Measurements from ENCODE around the gene AJAP1. TPM values are rescaled to one million over a fixed set of nuclear protein-coding genes. Genes with fewer than 3 reads are reported as not detected.

AJAP1 gene
- total and polyA plus RNA-seq, 9 donors: 1.2 to 20.8 (median 12.5) TPM

GRCh38 chr1:4627353-4627752 lies 27.1 kb upstream of the AJAP1 start:
- 77 to 80% (median 77%) methylated on average over 10 to 12 of the region's 12 CpGs for WGBS, 3 donors

DNA sequence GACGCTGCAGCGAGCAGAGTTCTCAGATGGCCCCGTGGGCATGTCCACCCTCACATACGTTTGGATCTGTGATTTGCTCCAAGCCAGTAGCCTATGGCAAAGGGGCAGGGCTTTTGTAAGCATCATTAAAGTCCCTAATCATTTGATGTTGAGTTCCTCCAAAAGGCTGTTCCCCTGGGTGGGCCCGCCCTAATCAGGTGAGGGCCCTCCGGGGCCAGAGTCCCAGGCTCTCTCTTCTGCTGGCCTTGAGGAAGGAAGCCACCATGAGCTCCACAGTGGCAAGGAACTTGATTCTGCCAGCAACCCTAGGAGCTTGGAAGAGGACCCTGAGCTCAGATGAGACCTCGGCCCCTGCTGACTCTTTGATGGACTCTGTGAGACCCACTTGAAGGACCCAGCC lies 25.4 kb upstream of the AJAP1 start:
- intact Hi-C loops (cut with DNase I): no loop called here
- no peak for DNase-seq
- Histone ChIP-seq H3K9me3 (peaks cover 0 to 6% of the 10 kb centered on the region in 2 donors), H3K27ac (no peak overlapping the region), H3K4me1 (ENCODE audit: insufficient read depth) (no peaks in the 10 kb centered on the region), H3K27me3 (no peaks in the 10 kb centered on the region), H3K36me3 (no peaks in the 10 kb centered on the region), H3K4me3 (no peak overlapping the region)
- 84 to 86% (median 85%) methylated on average over 7 of the region's 7 CpGs for WGBS, 3 donors
- TF ChIP-seq, protein P1, sequence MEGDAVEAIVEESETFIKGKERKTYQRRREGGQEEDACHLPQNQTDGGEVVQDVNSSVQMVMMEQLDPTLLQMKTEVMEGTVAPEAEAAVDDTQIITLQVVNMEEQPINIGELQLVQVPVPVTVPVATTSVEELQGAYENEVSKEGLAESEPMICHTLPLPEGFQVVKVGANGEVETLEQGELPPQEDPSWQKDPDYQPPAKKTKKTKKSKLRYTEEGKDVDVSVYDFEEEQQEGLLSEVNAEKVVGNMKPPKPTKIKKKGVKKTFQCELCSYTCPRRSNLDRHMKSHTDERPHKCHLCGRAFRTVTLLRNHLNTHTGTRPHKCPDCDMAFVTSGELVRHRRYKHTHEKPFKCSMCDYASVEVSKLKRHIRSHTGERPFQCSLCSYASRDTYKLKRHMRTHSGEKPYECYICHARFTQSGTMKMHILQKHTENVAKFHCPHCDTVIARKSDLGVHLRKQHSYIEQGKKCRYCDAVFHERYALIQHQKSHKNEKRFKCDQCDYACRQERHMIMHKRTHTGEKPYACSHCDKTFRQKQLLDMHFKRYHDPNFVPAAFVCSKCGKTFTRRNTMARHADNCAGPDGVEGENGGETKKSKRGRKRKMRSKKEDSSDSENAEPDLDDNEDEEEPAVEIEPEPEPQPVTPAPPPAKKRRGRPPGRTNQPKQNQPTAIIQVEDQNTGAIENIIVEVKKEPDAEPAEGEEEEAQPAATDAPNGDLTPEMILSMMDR (IDR thresholded peaks at IDR 0.05): no peak
- TF ChIP-seq EP300 (IDR thresholded peaks at IDR 0.05) (no peak), POLR2A (IDR thresholded peaks at IDR 0.05) (no peak)

More at GRCh38 chr1:4627353-4627752, 27.1 kb upstream of the AJAP1 start:
- no peaks in the 10 kb centered on the region for H3K4me1 ChIP-seq (ENCODE audit: insufficient read depth)
- intact Hi-C loops (cut with DNase I): no loop called here
- H3K27me3 ChIP-seq: no peaks in the 10 kb centered on the region
- H3K9me3 ChIP-seq: peaks cover 0 to 6% of the 10 kb centered on the region in 2 donors
- H3K36me3 ChIP-seq: no peaks in the 10 kb centered on the region
- DNase-seq: no peak
- no peak overlapping the region for H3K27ac ChIP-seq
- no peak for TF ChIP-seq POLR2A (IDR thresholded peaks at IDR 0.05)
- TF ChIP-seq, protein P1 (IDR thresholded peaks at IDR 0.05): no peak
- TF ChIP-seq EP300 (IDR thresholded peaks at IDR 0.05): no peak
- H3K4me3 ChIP-seq: no peak overlapping the region

GRCh38 chr1:4630561-4630960 lies 23.8 kb upstream of the AJAP1 start:
- Histone ChIP-seq H3K9me3 (peaks cover 0 to 6% of the 10 kb centered on the region in 2 donors), H3K27ac (no peak overlapping the region), H3K27me3 (no peaks in the 10 kb centered on the region), H3K4me1 (ENCODE audit: insufficient read depth) (no peaks in the 10 kb centered on the region), H3K36me3 (no peaks in the 10 kb centered on the region), H3K4me3 (no peak overlapping the region)
- no peak for DNase-seq
- intact Hi-C loops (cut with DNase I): no loop called here
- TF ChIP-seq, protein P1 (IDR thresholded peaks at IDR 0.05): no peak
- TF ChIP-seq POLR2A (IDR thresholded peaks at IDR 0.05) (no peak), EP300 (IDR thresholded peaks at IDR 0.05) (no peak)
- WGBS, 3 donors: 69 to 76% (median 75%) methylated on average over 7 of the region's 7 CpGs

DNA sequence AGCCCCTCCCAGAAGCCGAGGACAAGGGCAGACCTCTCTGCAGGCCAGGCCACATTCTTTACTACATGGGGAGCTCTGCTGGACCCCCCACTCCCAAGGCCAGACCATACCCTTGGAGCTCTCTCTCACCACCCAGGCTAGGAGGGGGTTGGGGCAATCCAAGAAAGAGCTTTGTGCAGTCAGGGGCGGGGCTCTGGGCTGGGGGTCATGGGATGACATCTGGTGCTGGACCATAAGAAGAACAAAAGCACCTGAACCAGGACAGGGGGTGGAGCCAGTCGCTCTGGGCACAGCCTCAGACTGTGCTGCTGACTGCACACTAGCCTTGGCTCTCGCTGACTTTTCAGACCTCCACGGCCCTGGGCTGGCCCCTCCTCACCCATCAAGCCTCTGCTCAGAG lies 23.1 kb upstream of the AJAP1 start:
- H3K27me3 ChIP-seq: no peaks in the 10 kb centered on the region
- H3K9me3 ChIP-seq: peaks cover 0 to 4% of the 10 kb centered on the region in 2 donors
- intact Hi-C loops (cut with DNase I): no loop called here
- no peak overlapping the region for H3K4me3 ChIP-seq
- H3K27ac ChIP-seq: no peak overlapping the region
- 69 to 80% (median 80%) methylated on average over 5 of the region's 5 CpGs for WGBS, 3 donors
- no peak for TF ChIP-seq EP300 (IDR thresholded peaks at IDR 0.05)
- TF ChIP-seq, protein P1 (IDR thresholded peaks at IDR 0.05): no peak
- TF ChIP-seq POLR2A (IDR thresholded peaks at IDR 0.05): no peak
- no peaks in the 10 kb centered on the region for H3K36me3 ChIP-seq
- H3K4me1 ChIP-seq (ENCODE audit: insufficient read depth): no peaks in the 10 kb centered on the region
- DNase-seq: no peak

Measured in ovary (tissue), 9 donors.